Mesodermal cell (in vitro differentiated cells): ENCODE results near the gene TSPAN2.

Source experiments
- H3K27ac ChIP-seq: 2 replicates; pipeline ENCODE4 v1.7.0; 2013; ENCODE audit warnings: mild to moderate bottlenecking, low read depth, low read length, moderate library complexity; ENCODE audit not compliant: severe bottlenecking
- H3K36me3 ChIP-seq: 2 replicates; pipeline ENCODE4 v1.7.1; 2013; ENCODE audit warnings: mild to moderate bottlenecking, low read length, moderate library complexity; ENCODE audit not compliant: control insufficient read depth, insufficient read depth
- H3K4me1 ChIP-seq: one replicate; pipeline ENCODE4 v1.7.1; 2013; ENCODE audit warnings: mild to moderate bottlenecking, low read length; ENCODE audit not compliant: insufficient read depth, control insufficient read depth, poor library complexity, severe bottlenecking
- H3K4me3 ChIP-seq: 2 replicates; pipeline ENCODE4 v1.7.0; 2013; ENCODE audit warnings: low read length, control low read depth, mild to moderate bottlenecking; ENCODE audit not compliant: insufficient read depth, poor library complexity, severe bottlenecking; ENCODE audit errors: extremely low read depth
- H3K9me3 ChIP-seq: 2 replicates; pipeline ENCODE4 v1.7.1; 2013; ENCODE audit warnings: mild to moderate bottlenecking, low read length, moderate library complexity; ENCODE audit not compliant: control insufficient read depth
- WGBS, 2 experiments: methylation state at CpG; one replicate each; pipeline ENCODE4 v1.1.5; 2013; ENCODE audit warnings: missing lambda C conversion rate in 2 of 2; ENCODE audit not compliant: insufficient coverage in 2 of 2; 5-methylcytosine and 5-hydroxymethylcytosine counted together

Gene TSPAN2

DNA sequence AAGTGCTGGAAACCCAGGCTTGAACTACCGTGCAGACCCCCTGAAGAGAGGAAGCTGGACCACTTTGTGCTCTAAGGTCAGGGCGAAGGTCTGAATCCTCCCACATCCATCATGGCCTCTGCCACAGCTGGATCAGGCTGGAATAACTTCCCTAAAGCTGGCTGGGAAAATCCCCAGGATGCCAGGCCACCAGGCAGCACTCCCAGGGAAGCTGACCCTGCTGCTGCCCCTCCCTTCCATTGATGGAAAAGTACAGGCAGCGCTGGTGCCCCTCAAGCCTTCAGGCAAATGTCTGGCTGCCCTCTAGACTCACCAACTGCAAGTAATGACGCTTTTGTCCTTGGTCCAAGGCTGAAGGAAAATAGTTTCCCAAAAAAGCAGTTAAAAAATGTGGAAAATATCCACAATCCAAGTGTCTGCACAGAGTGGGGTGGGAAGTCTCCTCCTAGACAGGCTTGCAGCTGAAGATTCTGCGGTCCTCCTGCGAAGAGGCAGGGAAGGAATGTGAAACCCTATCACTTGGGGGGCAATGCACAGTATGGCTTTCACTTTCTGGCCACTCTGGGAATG, 39.9 kb upstream of the TSPAN2 start:
- Histone ChIP-seq H3K36me3 (no peaks in the 10 kb centered on the region), H3K4me3 (no peak overlapping the region), H3K4me1 (peaks cover 13% of the 10 kb centered on the region), H3K27ac (no peak overlapping the region), H3K9me3 (no peaks in the 10 kb centered on the region)
- WGBS, 2 experiments: 91 to 93% methylated on average over 4 to 5 of the region's 6 CpGs

DNA sequence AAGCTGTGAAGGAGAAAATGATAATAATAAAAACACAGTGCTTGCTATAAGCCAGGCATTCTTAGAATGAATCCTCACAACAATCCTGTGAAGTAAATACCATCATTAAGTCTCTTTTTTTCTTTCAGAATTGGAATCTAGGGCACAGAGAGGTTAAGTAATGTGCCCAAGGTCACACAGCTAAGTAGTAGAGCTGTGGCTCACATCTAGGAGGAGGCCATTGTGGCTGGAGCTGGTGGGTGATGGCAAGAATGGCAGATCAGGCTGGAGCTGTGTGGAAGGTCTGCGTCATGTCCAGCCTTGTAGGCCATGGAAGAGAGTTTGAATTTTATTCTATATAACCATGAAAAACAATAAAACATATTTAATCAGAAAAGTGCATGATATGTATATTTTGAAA, 38.2 kb upstream of the TSPAN2 start:
- Histone ChIP-seq H3K4me3 (no peak overlapping the region), H3K9me3 (no peaks in the 10 kb centered on the region), H3K4me1 (no peaks in the 10 kb centered on the region), H3K36me3 (no peaks in the 10 kb centered on the region), H3K27ac (no peak overlapping the region)
- no CpG with 5 or more reads among the region's 1 CpG for WGBS, 2 experiments

DNA sequence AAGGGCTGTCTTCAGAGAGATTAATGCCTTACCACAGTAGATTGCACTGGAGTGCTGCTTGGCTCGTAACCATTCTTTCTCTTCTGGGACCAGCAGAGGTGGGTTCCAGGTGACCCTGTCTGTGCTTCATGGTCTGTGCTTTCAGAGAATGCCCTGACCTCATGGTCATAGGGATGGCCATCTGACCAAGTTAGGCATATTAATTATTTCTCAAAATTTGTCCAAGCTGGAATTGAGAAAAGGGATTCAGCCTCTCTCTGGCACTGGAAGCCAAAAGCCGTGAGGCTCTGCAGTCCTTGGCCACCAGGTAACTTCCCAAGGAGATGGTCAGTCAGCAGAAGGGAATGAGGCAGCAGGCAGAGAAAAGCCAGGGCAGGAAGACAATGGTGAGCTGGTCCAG, 37.2 kb upstream of the TSPAN2 start:
- Histone ChIP-seq H3K4me1 (no peaks in the 10 kb centered on the region), H3K9me3 (peaks cover 7% of the 10 kb centered on the region), H3K36me3 (no peaks in the 10 kb centered on the region), H3K4me3 (no peak overlapping the region), H3K27ac (no peak overlapping the region)
- 88 to 100% methylated on average over 2 of the region's 2 CpGs for WGBS, 2 experiments

DNA sequence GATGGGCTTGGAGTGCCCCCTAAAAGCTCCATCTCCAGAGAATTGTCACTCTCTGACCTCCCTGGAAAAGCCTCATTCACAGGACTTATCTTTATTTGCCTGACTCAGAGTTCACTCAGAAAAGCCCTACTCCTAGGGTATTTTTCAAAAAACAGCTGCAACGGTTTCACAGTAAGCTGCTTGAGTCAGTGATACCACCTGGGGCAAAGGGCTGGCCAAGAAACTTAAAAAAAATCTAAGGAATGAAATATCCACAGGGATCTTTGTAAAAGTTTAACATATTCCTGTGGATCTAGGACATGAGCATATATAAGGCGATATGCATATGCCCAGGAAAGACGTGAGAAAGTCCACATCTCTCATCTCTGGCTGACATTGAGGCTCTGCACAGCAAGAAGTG, 33.8 kb upstream of the TSPAN2 start:
- H3K9me3 ChIP-seq: peaks cover 28% of the 10 kb centered on the region
- no peaks in the 10 kb centered on the region for H3K4me1 ChIP-seq
- no peak overlapping the region for H3K4me3 ChIP-seq
- H3K36me3 ChIP-seq: no peaks in the 10 kb centered on the region
- no peak overlapping the region for H3K27ac ChIP-seq
- WGBS, 2 experiments: 64 to 66% methylated on average over 3 of the region's 3 CpGs

DNA sequence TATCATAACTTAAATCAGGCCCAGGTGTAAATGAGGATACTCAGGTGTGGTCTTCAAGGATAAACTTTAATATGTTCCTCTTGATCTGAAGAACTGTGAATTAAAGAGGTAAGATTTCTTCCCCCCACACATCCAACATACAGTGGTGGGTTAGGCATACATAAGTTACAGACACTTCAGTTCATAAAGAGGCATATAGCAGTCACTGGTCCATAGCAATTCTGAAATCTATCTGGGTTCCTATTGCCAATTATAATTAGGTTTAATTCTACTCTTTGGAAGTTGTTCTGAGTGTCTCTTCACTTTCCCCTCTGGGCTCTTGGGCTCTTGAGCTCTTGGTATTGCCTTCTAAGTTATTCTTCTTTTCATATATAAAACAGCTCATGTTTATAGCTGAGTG, 32.5 kb upstream of the TSPAN2 start:
- no peaks in the 10 kb centered on the region for H3K4me1 ChIP-seq
- H3K27ac ChIP-seq: no peak overlapping the region
- H3K9me3 ChIP-seq: peaks cover 28% of the 10 kb centered on the region
- no peaks in the 10 kb centered on the region for H3K36me3 ChIP-seq
- H3K4me3 ChIP-seq: no peak overlapping the region

DNA sequence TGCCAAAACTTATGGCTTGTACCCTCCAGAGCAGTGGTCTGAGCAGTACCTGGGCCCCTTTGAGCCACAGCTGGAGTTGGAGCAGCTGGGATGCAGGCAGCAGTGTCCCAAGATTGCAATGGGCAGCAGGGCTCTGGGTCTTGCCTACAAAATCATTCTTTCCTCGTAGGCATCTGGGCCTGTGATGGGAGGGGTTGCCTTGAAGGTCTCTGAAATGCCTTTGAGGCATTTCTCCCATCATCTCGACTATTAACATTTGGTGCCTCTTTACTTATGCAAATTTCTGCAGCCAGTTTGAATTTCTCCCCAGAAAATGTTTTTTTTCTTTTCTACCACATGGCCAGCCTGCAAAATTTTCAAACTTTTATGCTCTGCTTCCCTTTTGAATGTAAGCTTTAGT, 31.0 kb upstream of the TSPAN2 start:
- 56 to 100% methylated on average over 1 of the region's 2 CpGs for WGBS, 2 experiments
- H3K9me3 ChIP-seq: peaks cover 28% of the 10 kb centered on the region
- H3K27ac ChIP-seq: no peak overlapping the region
- no peaks in the 10 kb centered on the region for H3K4me1 ChIP-seq
- H3K4me3 ChIP-seq: no peak overlapping the region
- H3K36me3 ChIP-seq: no peaks in the 10 kb centered on the region

DNA sequence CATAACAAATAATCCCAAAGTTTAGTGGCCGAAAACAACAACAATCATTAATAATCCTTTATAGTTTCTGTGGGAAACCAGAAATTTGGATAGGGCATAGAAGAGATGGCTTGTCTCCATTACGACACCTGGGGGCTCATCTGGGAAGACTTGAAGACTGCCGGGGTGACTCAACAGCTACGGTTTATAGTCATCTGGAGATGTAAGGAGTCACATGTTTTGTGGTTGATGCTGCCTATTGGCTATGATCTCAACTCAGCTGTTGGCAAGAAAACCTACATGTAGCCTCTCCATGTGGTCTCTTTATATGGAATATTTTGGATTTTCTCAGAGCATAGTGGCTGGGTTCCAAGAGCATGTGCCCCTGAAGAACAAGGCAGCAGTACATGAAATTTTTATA, 29.3 kb upstream of the TSPAN2 start:
- Histone ChIP-seq H3K36me3 (no peaks in the 10 kb centered on the region), H3K4me3 (no peak overlapping the region), H3K4me1 (no peaks in the 10 kb centered on the region), H3K27ac (no peak overlapping the region), H3K9me3 (peaks cover 28% of the 10 kb centered on the region)
- WGBS, 2 experiments: 96 to 100% methylated on average over 3 of the region's 4 CpGs

DNA sequence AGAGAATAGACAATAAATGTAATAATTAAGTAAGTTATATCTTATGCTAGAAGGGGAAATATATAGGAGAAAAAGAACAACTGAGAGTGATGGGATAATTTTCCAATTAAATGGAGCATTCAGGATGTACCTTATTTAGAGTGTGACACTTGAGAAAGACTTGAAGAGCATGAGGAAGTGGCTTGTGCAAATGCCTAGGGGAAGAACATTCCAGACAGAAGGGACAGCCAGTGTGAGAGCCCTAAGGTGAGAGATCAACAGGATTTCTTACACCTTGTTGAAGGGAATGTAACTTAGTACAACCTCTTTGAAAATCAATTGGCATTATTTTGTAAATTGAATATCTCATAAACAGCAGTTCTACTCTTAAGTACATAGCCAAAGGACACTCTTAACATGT, 28.8 kb upstream of the TSPAN2 start:
- Histone ChIP-seq H3K9me3 (peaks cover 28% of the 10 kb centered on the region), H3K36me3 (no peaks in the 10 kb centered on the region), H3K27ac (no peak overlapping the region), H3K4me3 (no peak overlapping the region), H3K4me1 (no peaks in the 10 kb centered on the region)

DNA sequence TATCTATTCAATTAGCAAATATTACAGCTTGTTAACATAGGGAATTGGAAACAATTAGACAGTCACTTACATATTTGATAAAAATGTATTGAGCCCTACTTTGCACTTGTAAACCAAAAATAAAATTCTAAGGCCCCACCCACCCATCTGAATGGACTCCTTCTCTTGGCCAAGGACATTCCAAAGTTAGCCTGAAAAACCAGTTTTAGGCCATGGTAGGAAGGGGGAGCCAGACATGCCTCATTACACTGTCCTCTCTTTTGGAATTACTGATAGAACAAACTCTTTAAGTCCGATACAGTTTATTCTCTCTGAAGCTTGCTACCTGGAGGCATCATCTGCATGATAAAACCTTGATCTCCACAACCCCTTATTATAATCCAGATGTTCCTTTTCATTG, 28.0 kb upstream of the TSPAN2 start:
- H3K27ac ChIP-seq: no peak overlapping the region
- no peak overlapping the region for H3K4me3 ChIP-seq
- no peaks in the 10 kb centered on the region for H3K4me1 ChIP-seq
- 67 to 75% methylated on average over 1 of the region's 1 CpG for WGBS, 2 experiments
- no peaks in the 10 kb centered on the region for H3K36me3 ChIP-seq
- peaks cover 28% of the 10 kb centered on the region for H3K9me3 ChIP-seq

DNA sequence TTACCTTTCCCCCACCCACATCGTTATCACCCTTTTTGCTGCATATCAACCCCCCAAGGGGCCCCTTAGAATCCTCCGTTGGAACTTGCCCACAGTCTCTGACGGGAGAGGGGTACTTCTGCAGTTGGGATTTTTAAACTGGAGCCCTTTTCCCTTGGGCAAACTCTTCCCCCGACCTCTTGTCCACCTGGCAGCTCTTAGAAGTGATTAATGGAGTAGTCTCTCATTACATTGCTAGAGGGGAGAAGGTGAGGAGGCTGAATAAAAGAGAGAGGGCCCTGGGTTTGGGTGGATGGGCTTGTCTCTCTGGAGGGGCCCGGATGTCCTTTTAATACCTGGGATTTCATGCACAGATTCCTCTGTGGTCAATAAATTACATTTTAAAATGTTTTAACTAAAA, 27.2 kb upstream of the TSPAN2 start:
- Histone ChIP-seq H3K4me3 (no peak overlapping the region), H3K27ac (no peak overlapping the region), H3K4me1 (no peaks in the 10 kb centered on the region), H3K9me3 (peaks cover 21% of the 10 kb centered on the region), H3K36me3 (no peaks in the 10 kb centered on the region)
- 90% methylated on average over 2 of the region's 5 CpGs; no CpG with 5 or more reads in 1 of the 2 experiments for WGBS, 2 experiments

DNA sequence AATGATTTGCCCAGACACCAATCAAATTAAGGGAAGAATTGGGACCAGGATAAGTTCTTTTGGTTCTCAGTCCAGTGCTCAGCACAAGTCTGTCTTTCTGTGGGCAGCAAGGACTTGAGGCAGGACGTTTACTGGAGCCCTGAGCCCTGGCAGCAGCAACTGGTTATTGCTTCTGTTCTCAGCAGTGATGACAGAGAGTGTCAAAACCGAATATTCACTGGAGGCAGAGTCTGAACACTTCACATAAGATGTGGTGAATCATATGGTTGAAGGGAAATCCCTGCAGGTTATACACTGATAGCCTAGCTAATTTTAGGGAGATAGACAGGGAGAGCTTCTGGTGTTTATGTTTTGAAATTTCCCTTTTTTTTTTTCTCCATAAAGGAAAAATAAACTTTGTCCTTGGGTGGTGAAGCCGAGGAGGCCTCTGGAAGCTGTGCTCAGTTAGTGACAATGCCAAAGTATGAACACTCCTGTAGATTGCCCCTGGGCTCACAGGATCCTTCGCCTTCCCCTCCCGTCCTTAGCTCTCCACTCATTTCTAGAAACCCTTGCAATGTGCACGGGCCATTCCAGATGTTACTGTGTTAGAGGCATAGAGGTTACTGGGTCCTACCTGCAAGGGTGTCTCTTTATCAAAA, 26.3 kb upstream of the TSPAN2 start:
- WGBS, 2 experiments: 78 to 85% methylated on average over 3 of the region's 6 CpGs
- Histone ChIP-seq H3K9me3 (peaks cover 18% of the 10 kb centered on the region), H3K4me3 (no peak overlapping the region), H3K4me1 (no peaks in the 10 kb centered on the region), H3K36me3 (no peaks in the 10 kb centered on the region), H3K27ac (no peak overlapping the region)
